Psoas muscle (tissue), 8 donors: ENCODE measurements around the gene IGSF9B. TPM values are rescaled to one million over a fixed set of nuclear protein-coding genes. Genes with fewer than 3 reads are reported as not detected.

ENCODE experiments used
- ATAC-seq, 4 donors: fragments of 200-7000 bp; cut with Tn5 transposase; one replicate each; pipeline ENCODE4 v1.9.1; 2020; ENCODE audit warnings: moderate library complexity in 3 of 4, mild to moderate bottlenecking in 2 of 4
- DNase-seq, 2 donors: peaks; one replicate each; pipeline ENCODE4 v3.0.0-alpha.2; 2020
- H3K27ac ChIP-seq: fragments of 200-600 bp; one replicate; pipeline ENCODE4 v1.8.0; 2022
- H3K27me3 ChIP-seq, 3 donors: fragments of 200-600 bp in 1 of 3; one replicate each; pipeline versions ENCODE4 v1.6.1 to v1.8.0; 2013 to 2022; ENCODE audit warnings: low read length in 2 of 3, mild to moderate bottlenecking in 2 of 3, moderate library complexity in 1 of 3; ENCODE audit not compliant: insufficient read depth in 3 of 3
- H3K36me3 ChIP-seq, 2 donors: fragments of 200-600 bp in 1 of 2; one replicate each; pipeline versions ENCODE4 v1.6.1 to v1.8.0; 2013 to 2022; ENCODE audit warnings: low read depth in 1 of 2, mild to moderate bottlenecking in 1 of 2, moderate library complexity in 1 of 2; ENCODE audit not compliant: insufficient read depth in 1 of 2
- H3K4me1 ChIP-seq: fragments of 200-600 bp; one replicate; pipeline ENCODE4 v1.8.0; 2022
- H3K4me3 ChIP-seq: fragments of 200-600 bp; one replicate; pipeline ENCODE4 v1.8.0; 2022; ENCODE audit warnings: mild to moderate bottlenecking
- H3K9me3 ChIP-seq: fragments of 200-600 bp; one replicate; pipeline ENCODE4 v1.8.0; 2022
- CTCF ChIP-seq: fragments of 200-600 bp; IDR thresholded peaks from one replicate; pipeline ENCODE4 v1.8.0; 2022; ENCODE audit warnings: antibody characterized with exemption
- WGBS, 3 donors: extraction: QIAGEN DNeasy Blood & Tissue Kit; methylation state at CpG; one replicate each; pipeline versions ENCODE4 v1.1.6 to v1.1.7; 2013; 5-methylcytosine and 5-hydroxymethylcytosine counted together
- intact Hi-C, 2 donors: fragments of 100-400 bp; cut with DNase I; formaldehyde crosslinking; loops; one replicate each; pipeline versions ENCODE4 v1.11.0 to v1.14.2; 2022
- polyA plus RNA-seq, 3 donors: library from polyadenylated mRNA; stranded (reverse); fragments of 200-250 nt; gene quantifications; one replicate each; pipeline ENCODE4 v1.2.3, GENCODE V29; 2013
- total RNA-seq, 4 donors: library from RNA; stranded (reverse); fragmentation: NEBNext Ultra II Directional in 2 of 4; extraction: Animal tissue kit (Norgen Biotek cat#: 25700) in 2 of 4; gene quantifications; one replicate each; pipeline versions ENCODE4 v1.2.1 to v1.2.4, GENCODE V29; 2021 to 2023
- donor health status: healthy with polysubstance abuse.
- donor health status: DM: no; HTN: no; CAD: no; lungs with moderate emphysema.
- donor health status: Bipolar disorder and iron deficiency.
- donor health status: healthy.
- donor health status: DM: yes; HTN: yes; CAD: no.
- donor health status: DM: no; HTN: no; CAD: no.
- donor health status: DM: no; HTN: no; CAD: no.
- donor health status: DM: yes; HTN: yes; CAD: no.

IGSF9B gene
- total and polyA plus RNA-seq, 7 donors = 0.56 to 3.4 (median 0.87) TPM

- Histone ChIP-seq H3K4me1 (peaks cover 18% of the 10 kb centered on the region), H3K4me3 (no peak overlapping the region), H3K27ac (no peak overlapping the region), H3K27me3 (no peaks in the 10 kb centered on the region), H3K36me3 (no peaks in the 10 kb centered on the region), H3K9me3 (no peaks in the 10 kb centered on the region)
- ATAC-seq (no peak), DNase-seq (no peak)
- no peak for TF ChIP-seq CTCF
- 68 to 71% (median 68%) methylated on average over 12 of the region's 12 CpGs for WGBS, 3 donors
- intact Hi-C loops = no loop called here
These were observed 34.3 kb upstream of the IGSF9B start for GRCh38 chr11:133991101-133991500.

GRCh38 chr11:133990501-133990900, 33.7 kb upstream of the IGSF9B start:
- no peak overlapping the region for H3K27ac ChIP-seq
- H3K27me3 ChIP-seq = no peaks in the 10 kb centered on the region
- ATAC-seq (no peak), DNase-seq (peak in 1 of 2 donors; percentile 32)
- WGBS, 3 donors = 50 to 77% (median 68%) methylated on average over 10 of the region's 10 CpGs
- TF ChIP-seq CTCF = no peak
- H3K4me3 ChIP-seq = no peak overlapping the region
- no peaks in the 10 kb centered on the region for H3K9me3 ChIP-seq
- intact Hi-C loops = no loop called here
- H3K36me3 ChIP-seq = no peaks in the 10 kb centered on the region
- peaks cover 18% of the 10 kb centered on the region for H3K4me1 ChIP-seq

- no peak overlapping the region for H3K4me3 ChIP-seq
- DNase-seq = peak; percentile 52 to 88
- intact Hi-C loops = no loop called here
- H3K27me3 ChIP-seq = no peaks in the 10 kb centered on the region
- ATAC-seq = peak; percentile 91 to 97 (median 96)
- H3K4me1 ChIP-seq = peaks cover 18% of the 10 kb centered on the region
- no peaks in the 10 kb centered on the region for H3K36me3 ChIP-seq
- TF ChIP-seq CTCF = no peak
- WGBS, 3 donors = 52 to 64% (median 62%) methylated on average over 21 to 22 of the region's 22 CpGs
- H3K27ac ChIP-seq = peak overlapping the region; percentile 32
- no peaks in the 10 kb centered on the region for H3K9me3 ChIP-seq
These were observed 32.1 kb upstream of the IGSF9B start for GRCh38 chr11:133988686-133989410.

- no peaks in the 10 kb centered on the region for H3K36me3 ChIP-seq
- no peak for TF ChIP-seq CTCF
- no peak for ATAC-seq
- H3K4me3 ChIP-seq = no peak overlapping the region
- intact Hi-C loops = no loop called here
- DNase-seq = peak in 1 of 2 donors; percentile 18
- H3K4me1 ChIP-seq = peaks cover 18% of the 10 kb centered on the region
- no peak overlapping the region for H3K27ac ChIP-seq
- WGBS, 3 donors = 76 to 85% (median 80%) methylated on average over 8 of the region's 8 CpGs
- H3K9me3 ChIP-seq = no peaks in the 10 kb centered on the region
- peaks cover 0 to 4% (median 0%) of the 10 kb centered on the region in 3 donors for H3K27me3 ChIP-seq
These were observed 30.4 kb upstream of the IGSF9B start for GRCh38 chr11:133987171-133987570.
